ENCODE measurements around the gene WDR90. TPM values are rescaled to one million over a fixed set of nuclear protein-coding genes. Genes with fewer than 3 reads are reported as not detected.

WDR90 gene
- total RNA-seq, 1 experiment from 2014 or later = 47.9 TPM

GRCh38 chr16:680625-680945 is 31.4 kb downstream of the WDR90 start:
- Mint-ChIP-seq H3K27me3 (ENCODE audit: insufficient read depth, unreplicated experiment) (no peaks in the 10 kb centered on the region), H3K36me3 (ENCODE audit: insufficient read depth, unreplicated experiment) (peaks cover 56% of the 10 kb centered on the region), H3K4me1 (ENCODE audit: insufficient read depth, unreplicated experiment) (no peaks in the 10 kb centered on the region), H3K4me3 (ENCODE audit: unreplicated experiment) (peak overlapping the region; percentile 76), H3K9me3 (ENCODE audit: unreplicated experiment) (no peaks in the 10 kb centered on the region), H3K27ac (ENCODE audit: low read depth, unreplicated experiment) (no peak overlapping the region)
- ChIA-PET POLR2A (interaction anchor here (0.7 to 3.9 kb wide), 19 partner anchors 9 to 747 kb away, joined by 3 to 32 read pairs (median 6); partner anchors contain the start of genes ANTKMT, CAPN15, CCDC78 and FBXL16), CTCF (interaction anchor here (0.6 to 1.8 kb wide), 3 partner anchors 13 to 257 kb away, joined by 3 to 9 read pairs (median 4); partner anchors contain the start of gene RHOT2)
- DNase-seq (ENCODE audit: unreplicated experiment) = no peak
- intact Hi-C loops (cut with micrococcal nuclease) = no loop called here
- no peak for TF ChIP-seq CTCF (IDR thresholded peaks at IDR 0.05; ENCODE audit: unreplicated experiment)
- BruUV-seq (replicated peaks) = no TSS peak

GRCh38 chr16:680967-681745 is 32.0 kb downstream of the WDR90 start:
- no TSS peak for BruUV-seq (replicated peaks)
- POLR2A ChIA-PET = interaction anchor here (0.6 to 3.9 kb wide), 20 partner anchors 9 to 154 kb away, joined by 3 to 32 read pairs (median 6); partner anchors contain the start of genes ANTKMT, CAPN15, CCDC78 and FBXL16
- CTCF ChIA-PET = interaction anchor here (0.6 to 1.8 kb wide), 4 partner anchors 13 to 103 kb away, joined by 3 to 9 read pairs (median 4); partner anchors contain the start of gene RHOT2
- peaks cover 53% of the 10 kb centered on the region for H3K36me3 Mint-ChIP-seq (ENCODE audit: insufficient read depth, unreplicated experiment)
- DNase-seq (ENCODE audit: unreplicated experiment) = peak; percentile 61
- peaks cover 6% of the 10 kb centered on the region for H3K4me1 Mint-ChIP-seq (ENCODE audit: insufficient read depth, unreplicated experiment)
- H3K4me3 Mint-ChIP-seq (ENCODE audit: unreplicated experiment) = peak overlapping the region; percentile 76
- no peaks in the 10 kb centered on the region for H3K9me3 Mint-ChIP-seq (ENCODE audit: unreplicated experiment)
- intact Hi-C loops (cut with micrococcal nuclease) = no loop called here
- TF ChIP-seq CTCF (IDR thresholded peaks at IDR 0.05; ENCODE audit: unreplicated experiment) = no peak
- peak overlapping the region; percentile 57 for H3K27ac Mint-ChIP-seq (ENCODE audit: low read depth, unreplicated experiment)
- H3K27me3 Mint-ChIP-seq (ENCODE audit: insufficient read depth, unreplicated experiment) = no peaks in the 10 kb centered on the region

- Mint-ChIP-seq H3K27me3 (ENCODE audit: insufficient read depth, unreplicated experiment) (no peaks in the 10 kb centered on the region), H3K9me3 (ENCODE audit: unreplicated experiment) (no peaks in the 10 kb centered on the region), H3K4me3 (ENCODE audit: unreplicated experiment) (peak overlapping the region; percentile 76), H3K27ac (ENCODE audit: low read depth, unreplicated experiment) (peak overlapping the region; percentile 57), H3K36me3 (ENCODE audit: insufficient read depth, unreplicated experiment) (peaks cover 59% of the 10 kb centered on the region), H3K4me1 (ENCODE audit: insufficient read depth, unreplicated experiment) (peaks cover 6% of the 10 kb centered on the region)
- POLR2A ChIA-PET = interaction anchor here (0.6 to 3.9 kb wide), 18 partner anchors 8 to 155 kb away, joined by 3 to 32 read pairs (median 7); partner anchors contain the start of genes ANTKMT, CAPN15, CCDC78 and FBXL16
- DNase-seq (ENCODE audit: unreplicated experiment) = peak; percentile 42
- no peak for TF ChIP-seq CTCF (IDR thresholded peaks at IDR 0.05; ENCODE audit: unreplicated experiment)
- TSS peak; percentile 76 for BruUV-seq (replicated peaks)
- CTCF ChIA-PET = interaction anchor here (1.0 to 1.8 kb wide), 3 partner anchors 14 to 31 kb away, joined by 4 to 9 read pairs (median 5); partner anchors contain the start of gene RHOT2
- intact Hi-C loops (cut with micrococcal nuclease) = no loop called here
Measured at GRCh38 chr16:681746-682427, 32.7 kb downstream of the WDR90 start.
